HG03558 (cell line): ENCODE results near the gene NFE2L3.
"Not testable (repeated sequence)": the region's sequence is repeated elsewhere in the genome, so short reads cannot be mapped to it uniquely, and the experiment has no call there.

ENCODE experiments used
- ATAC-seq: cut with Tn5 transposase; IDR thresholded peaks from one replicate; pipeline ENCODE4 v1.9.1; 2021; ENCODE audit warnings: moderate number of reproducible peaks; ENCODE audit not compliant: unreplicated experiment; ENCODE audit errors: extremely low read depth

NFE2L3 gene

GRCh38 chr7:26183545-26184280 lies 31.7 kb downstream of the NFE2L3 start:
- ATAC-seq: no peak

- ATAC-seq: not testable (repeated sequence)
Observed at GRCh38 chr7:26184281-26185101, 32.5 kb downstream of the NFE2L3 start.

DNA sequence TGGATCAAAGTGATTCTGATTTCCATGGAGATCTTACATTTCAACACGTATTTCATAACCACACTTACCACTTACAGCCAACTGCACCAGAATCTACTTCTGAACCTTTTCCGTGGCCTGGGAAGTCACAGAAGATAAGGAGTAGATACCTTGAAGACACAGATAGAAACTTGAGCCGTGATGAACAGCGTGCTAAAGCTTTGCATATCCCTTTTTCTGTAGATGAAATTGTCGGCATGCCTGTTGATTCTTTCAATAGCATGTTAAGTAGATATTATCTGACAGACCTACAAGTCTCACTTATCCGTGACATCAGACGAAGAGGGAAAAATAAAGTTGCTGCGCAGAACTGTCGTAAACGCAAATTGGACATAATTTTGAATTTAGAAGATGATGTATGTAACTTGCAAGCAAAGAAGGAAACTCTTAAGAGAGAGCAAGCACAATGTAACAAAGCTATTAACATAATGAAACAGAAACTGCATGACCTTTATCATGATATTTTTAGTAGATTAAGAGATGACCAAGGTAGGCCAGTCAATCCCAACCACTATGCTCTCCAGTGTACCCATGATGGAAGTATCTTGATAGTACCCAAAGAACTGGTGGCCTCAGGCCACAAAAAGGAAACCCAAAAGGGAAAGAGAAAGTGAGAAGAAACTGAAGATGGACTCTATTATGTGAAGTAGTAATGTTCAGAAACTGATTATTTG lies 33.3 kb downstream of the NFE2L3 start:
- ATAC-seq: no peak

GRCh38 chr7:26185844-26186180 lies 33.8 kb downstream of the NFE2L3 start:
- ATAC-seq: no peak

DNA sequence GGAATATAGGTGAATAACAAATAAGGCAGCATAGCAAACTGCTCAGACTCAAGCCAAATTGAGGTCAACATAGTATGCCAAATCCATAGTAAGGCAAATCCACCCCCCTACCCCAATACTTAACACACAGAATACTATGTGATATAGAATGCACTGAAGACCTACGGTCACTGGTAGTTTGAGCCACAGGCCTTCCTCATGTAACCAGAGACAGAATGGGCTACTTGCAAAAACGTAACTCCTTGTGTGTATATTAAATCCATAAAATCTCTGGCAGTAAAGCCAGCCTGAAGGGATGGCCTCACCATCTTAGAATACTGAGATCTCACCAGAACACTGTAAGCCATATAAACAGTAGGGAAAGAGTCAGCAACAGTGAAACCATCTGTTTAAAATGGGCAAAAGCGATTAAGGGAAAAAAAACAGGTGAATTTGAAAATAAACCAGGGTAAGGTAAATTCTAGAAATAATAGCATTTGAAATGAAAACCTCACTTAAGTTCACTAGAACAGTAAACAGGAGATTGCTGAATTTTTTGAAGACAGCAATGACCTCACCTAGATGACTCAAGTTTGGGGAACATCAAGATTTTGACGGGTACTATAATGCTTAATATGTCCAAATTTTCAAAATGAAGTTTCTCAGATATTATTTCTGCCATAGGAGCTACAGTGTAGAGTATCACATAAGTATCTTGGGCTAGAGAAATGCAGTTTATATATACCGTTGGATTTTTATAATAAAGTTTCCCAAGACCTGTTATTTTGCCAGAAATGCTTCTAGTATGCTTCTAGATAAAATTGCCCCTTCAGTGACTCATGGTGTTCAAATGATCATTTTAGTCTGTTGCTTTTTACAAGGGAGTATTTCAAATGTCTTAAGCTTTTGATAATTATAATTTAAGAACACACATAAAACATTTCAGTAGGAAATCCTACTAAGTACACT lies 34.6 kb downstream of the NFE2L3 start:
- ATAC-seq: no peak

DNA sequence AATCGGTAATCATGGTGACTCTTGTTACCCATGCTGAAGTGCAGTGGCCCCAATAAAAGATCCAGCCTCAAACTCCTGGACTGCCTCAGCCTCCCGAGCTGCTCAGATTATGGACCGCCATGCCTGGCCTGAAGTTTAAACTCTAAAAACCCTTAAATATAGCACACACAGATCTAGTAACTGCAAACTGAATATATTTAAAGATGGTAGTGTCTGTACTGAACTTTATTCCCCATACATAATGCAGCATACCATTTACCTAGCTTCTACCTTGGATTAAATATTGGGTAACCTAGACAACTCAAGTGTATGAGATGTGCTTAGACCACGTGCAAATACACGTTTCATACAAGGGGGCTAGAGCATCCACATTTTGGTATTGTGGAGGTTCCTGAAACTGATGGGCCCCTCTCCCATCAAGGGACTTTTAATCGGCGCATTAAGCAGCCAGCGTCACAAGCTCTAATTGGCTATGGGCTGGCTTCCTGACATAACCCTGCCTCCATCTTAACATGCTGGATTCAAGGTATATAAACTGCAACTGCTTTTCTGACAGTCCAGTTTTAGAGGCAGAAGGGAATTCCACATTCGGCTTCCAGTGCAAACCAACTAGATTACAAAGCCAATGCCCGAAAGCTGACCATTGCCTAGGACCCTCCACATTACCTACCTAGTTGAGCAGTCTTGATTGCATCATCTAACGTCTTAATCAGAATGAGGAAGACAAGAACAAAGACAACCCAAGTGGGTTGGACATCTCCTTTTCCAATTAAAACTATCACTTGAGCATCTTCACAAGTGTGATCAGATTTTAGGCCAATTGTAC lies 35.6 kb downstream of the NFE2L3 start:
- ATAC-seq: no peak

DNA sequence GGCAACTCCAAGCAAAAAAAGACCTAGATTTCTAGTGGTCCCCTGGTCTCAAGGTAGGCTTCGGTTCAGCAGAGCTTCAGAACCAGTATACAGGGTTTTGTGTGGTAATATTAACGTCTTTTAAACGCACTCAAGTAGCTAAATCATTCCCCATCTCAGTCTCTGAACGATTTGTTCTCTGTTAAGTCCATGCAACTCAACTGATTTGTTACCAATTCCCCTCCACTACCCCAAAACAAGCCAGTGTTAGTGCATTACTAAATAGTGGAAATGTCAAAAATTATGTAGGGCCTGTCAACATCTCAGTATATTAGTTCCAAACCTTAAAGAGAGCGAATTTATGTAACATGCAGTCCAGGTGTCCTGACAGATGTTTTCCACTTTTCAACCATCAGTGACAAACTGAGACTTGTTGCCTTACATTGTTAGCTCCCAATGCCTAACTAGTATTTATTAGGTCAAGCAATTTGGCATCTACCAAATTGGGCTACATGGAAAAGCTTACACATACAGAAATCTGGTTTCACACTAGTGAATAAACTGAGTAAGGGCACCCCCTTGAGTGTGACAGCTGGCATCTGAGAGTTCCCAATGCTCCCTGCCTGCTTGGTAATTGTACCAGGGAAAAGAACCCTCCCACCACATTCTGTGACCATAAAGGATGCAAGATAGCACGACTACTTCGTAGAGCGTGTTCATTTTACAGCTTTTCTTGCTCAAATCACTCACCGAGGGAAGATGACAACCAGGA lies 36.4 kb downstream of the NFE2L3 start:
- ATAC-seq: no peak

DNA sequence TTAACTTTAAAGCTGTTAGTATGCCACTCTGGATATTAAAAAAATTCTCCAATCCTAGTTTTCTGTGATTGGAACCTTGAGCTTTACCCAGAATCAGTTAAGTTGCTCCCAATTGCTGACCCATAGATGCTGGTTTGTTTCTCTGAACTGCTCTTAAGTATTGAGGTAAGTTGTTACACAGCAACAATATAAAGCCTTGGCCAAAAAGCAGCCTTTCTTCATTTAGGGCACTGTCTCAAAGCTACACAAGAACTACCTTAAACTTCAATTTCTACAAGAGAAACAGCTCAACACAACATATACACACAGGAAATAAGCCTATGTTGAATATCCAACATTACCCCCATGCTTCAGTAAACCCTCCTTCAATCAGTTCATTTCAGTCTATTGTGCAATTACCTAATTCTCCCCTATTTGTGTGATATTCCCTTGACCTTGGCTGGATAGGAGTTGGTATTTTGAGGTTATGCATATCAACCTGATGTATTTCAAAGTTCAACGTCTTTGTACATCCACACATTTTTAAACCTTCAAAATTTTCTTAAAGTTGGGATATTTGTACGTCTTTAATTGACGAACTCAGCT lies 37.1 kb downstream of the NFE2L3 start:
- no peak for ATAC-seq

- no peak for ATAC-seq
Observed at GRCh38 chr7:26189697-26190096, 37.7 kb downstream of the NFE2L3 start.

- ATAC-seq: no peak
Observed at GRCh38 chr7:26190417-26190869, 38.4 kb downstream of the NFE2L3 start.

DNA sequence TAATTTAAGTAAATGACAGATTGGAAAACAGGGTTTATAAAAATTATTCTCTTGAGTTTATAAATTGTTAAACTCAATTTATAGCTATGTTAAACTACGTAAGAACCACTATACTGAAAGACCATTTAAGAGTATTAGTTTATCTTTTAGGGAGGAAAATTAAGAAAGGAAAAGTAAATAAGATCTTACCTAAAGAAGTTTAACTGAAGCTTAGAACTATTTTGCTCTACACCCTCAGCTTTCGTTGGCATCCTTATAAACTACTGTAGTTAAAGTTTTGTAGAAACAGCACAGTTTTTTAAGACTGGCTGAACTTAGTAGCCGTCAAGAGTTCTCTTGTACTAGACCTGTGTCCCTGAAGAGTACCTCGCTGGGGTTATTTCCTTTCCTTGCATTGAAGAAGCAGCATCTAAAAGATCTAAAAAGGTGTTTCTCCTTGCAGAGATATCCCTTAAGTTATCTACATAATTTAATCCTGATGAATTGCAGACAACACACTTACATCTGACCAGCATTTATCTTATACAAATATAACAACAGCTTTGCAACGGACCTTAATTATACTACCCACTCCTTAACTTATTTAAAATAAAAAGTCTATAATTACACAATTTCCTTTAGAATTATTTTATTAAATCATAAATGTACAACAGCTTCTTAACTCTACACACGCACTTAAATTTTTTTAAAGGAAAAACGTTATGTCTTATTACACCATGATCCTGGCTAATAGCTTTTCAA lies 39.4 kb downstream of the NFE2L3 start:
- ATAC-seq: no peak

GRCh38 chr7:26191974-26192479 lies 40.0 kb downstream of the NFE2L3 start:
- no peak for ATAC-seq

- no peak for ATAC-seq
Observed at GRCh38 chr7:26192485-26193087, 40.6 kb downstream of the NFE2L3 start.

DNA sequence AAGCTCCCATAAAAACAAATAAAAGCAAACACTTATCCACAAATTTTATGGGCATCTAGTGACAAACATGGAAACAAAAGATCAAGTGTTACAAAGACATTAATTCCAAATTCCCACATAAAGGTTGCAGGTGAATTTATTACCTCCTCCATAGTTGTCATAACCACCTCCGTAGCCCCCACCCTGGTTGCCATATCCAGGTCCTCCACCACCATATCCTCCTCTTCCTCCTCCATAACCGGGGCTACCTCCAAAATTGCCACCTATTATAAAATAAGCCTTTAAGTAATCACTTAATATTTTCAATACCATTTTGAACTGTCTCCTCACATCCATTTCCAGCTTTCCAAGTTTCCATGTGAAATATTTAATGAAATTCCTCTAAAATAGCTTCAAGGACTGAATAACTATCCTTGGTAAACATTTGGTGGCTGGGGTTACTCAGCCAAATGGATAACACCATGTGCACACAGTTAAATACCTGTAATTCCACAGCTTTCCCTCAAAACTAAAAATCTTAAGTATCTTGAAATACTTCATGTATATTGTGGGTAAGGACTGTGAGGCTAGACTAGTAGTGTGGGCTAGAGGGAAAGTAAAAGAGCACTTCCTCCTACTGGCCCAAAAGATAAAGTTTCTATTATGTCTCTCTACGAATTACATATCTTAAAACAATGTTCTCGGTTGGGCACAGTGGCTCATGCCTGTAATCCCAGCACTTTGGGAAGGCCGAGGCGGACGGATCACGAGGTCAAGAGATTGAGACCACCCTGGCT lies 41.6 kb downstream of the NFE2L3 start:
- ATAC-seq: no peak

DNA sequence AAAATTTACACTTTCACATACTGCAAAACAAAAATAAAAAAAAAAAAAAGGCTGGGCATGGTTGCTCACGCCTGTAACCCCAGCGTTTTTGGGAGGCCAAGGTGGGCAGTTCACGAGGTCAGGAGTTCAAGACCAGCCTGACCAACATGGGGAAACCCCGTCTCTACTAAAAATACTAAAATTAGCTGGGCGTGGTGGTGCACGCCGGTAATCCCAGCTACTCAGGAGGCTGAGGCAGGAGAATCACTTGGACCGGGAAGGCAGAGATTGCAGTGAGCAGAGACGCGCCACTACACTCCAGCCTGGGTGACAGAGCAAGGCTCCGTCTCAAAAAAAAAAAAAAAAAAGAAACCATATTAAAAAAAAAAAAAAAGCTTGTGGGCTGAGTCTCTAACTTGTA lies 42.8 kb downstream of the NFE2L3 start:
- ATAC-seq: not testable (repeated sequence)

DNA sequence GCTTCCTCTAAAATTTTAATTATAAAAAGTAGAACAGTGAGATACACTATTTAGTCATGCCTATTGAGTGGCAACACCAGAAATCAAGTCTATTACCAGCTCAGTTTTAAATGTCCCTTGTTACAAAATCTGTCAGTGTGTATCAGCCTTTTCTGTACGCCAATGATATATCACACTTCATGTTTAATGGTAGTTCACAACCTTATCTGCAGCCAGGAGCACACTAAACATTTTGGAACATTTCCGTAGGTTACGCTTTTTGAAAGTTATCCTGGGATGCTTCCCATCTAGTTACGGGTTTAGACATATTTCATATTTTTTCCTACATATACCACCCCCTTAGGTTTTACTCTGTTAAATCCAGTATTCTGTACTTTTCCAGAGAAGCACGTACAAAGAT lies 43.2 kb downstream of the NFE2L3 start:
- no peak for ATAC-seq
